SU-DHL-6 (cell line): Measurements from ENCODE around the gene RPGRIP1L.

Experiments
- EZH2phosphoT487 ChIP-seq: fragments of 200-600 bp; sonication (generic), shearing (Covaris generic); conservative IDR thresholded peaks from 2 replicates; pipeline ENCODE4 v1.6.1; 2018; ENCODE audit warnings: mild to moderate bottlenecking, antibody characterized with exemption, low read length, moderate library complexity, mixed read lengths
- TF ChIP-seq, protein P1 (sequence below): fragments of 200-600 bp; sonication (generic); IDR thresholded peaks from one replicate; pipeline ENCODE4 v1.5.1; 2017; ENCODE audit warnings: antibody characterized with exemption, mild to moderate bottlenecking, low read length, moderate library complexity; ENCODE audit not compliant: insufficient read depth, poor library complexity, severe bottlenecking

DNA sequence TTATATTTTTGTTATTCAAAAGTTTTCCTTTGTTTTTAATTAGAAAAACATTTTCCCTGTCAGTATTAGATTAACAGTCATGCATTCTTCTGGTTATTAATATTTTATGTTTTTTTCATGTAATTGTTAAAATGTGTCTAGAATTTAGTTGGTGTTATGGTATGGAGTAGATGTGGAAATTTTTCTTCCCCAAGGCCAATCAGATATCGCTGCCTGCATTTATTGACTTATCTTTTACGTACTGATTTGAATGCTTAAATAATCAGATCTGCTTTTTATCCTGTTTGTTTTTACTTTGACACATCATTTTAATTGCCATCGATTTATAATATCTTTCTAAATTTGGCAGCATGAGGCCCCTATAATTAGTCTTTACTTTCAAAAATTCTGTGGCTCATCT lies 13.9 kb upstream of the RPGRIP1L start:
- TF ChIP-seq, protein P1, sequence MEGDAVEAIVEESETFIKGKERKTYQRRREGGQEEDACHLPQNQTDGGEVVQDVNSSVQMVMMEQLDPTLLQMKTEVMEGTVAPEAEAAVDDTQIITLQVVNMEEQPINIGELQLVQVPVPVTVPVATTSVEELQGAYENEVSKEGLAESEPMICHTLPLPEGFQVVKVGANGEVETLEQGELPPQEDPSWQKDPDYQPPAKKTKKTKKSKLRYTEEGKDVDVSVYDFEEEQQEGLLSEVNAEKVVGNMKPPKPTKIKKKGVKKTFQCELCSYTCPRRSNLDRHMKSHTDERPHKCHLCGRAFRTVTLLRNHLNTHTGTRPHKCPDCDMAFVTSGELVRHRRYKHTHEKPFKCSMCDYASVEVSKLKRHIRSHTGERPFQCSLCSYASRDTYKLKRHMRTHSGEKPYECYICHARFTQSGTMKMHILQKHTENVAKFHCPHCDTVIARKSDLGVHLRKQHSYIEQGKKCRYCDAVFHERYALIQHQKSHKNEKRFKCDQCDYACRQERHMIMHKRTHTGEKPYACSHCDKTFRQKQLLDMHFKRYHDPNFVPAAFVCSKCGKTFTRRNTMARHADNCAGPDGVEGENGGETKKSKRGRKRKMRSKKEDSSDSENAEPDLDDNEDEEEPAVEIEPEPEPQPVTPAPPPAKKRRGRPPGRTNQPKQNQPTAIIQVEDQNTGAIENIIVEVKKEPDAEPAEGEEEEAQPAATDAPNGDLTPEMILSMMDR: no peak
- TF ChIP-seq EZH2phosphoT487: no peak
